PC-9 (cell line): ENCODE data around the gene SPIRE2.

ENCODE experiments used
- CTCF ChIP-seq: fragments of 200-600 bp; sonication (generic); conservative IDR thresholded peaks from 2 replicates; pipeline ENCODE4 v1.6.1; 2017; ENCODE audit warnings: mixed run types, antibody characterized with exemption, mild to moderate bottlenecking, moderate library complexity
- EZH2 ChIP-seq: fragments of 200-600 bp; sonication (generic); IDR thresholded peaks from 2 replicates; pipeline ENCODE4 v1.8.0; 2017; ENCODE audit warnings: antibody characterized with exemption, low read depth

GRCh38 chr16:89793955-89794354, 34.3 kb upstream of the SPIRE2 start:
- TF ChIP-seq CTCF (no peak), EZH2 (no peak)
